ENCODE measurements around the gene AAMDC. TPM values are rescaled to one million over a fixed set of nuclear protein-coding genes. Genes with fewer than 3 reads are reported as not detected.

Gene AAMDC
- total RNA-seq: 45.7 and 54.2 TPM in 2 replicates

GRCh38 chr11:77820565-77821348 lies at the start of gene AAMDC, which contains the start of gene RSF1:
AAMDC (plus strand) TSS chr11:77821144; CDS start chr11:77842497, 21,353 bp downstream.
RSF1 (minus strand) TSS chr11:77820722; CDS start chr11:77820714, 8 bp downstream.

Other genes starting within 250 kb of the AAMDC start
- 0.39 and 0.94 TPM in 2 replicates for gene AQP11, start 231.2 kb upstream of the AAMDC start, total RNA-seq
- gene CLNS1A, start 183.3 kb upstream of the AAMDC start, total RNA-seq: 93.4 and 98.8 TPM in 2 replicates
- gene RSF1, start 422 bp upstream of the AAMDC start, total RNA-seq: 35.9 and 40.1 TPM in 2 replicates
- 12.4 and 15.6 TPM in 2 replicates for gene INTS4, start 173.5 kb downstream of the AAMDC start, total RNA-seq
- 0.54 and 0.62 TPM in 2 replicates for gene KCTD14, start 202.1 kb downstream of the AAMDC start, total RNA-seq
- gene THRSP, start 242.7 kb downstream of the AAMDC start, total RNA-seq: 0.78 TPM in 1 of 2 replicates, not detected in the other